ENCODE results near the gene CENPA.
A peak's percentile ranks its signal among the peaks of the same experiment; 100 is the strongest.
"Not testable (repeated sequence)": the region's sequence is repeated elsewhere in the genome, so short reads cannot be mapped to it uniquely, and the experiment has no call there.

CENPA gene

GRCh38 chr2:26795135-26795534 is 9.3 kb downstream of the CENPA start:
- not testable (repeated sequence) for DNase-seq

GRCh38 chr2:26801328-26801727 is 15.5 kb downstream of the CENPA start:
- DNase-seq, result no peak

GRCh38 chr2:26801796-26802195 is 15.9 kb downstream of the CENPA start:
- DNase-seq, result no peak

GRCh38 chr2:26805241-26805676 is 19.4 kb downstream of the CENPA start:
- DNase-seq, result no peak

GRCh38 chr2:26807788-26808460 is 22.1 kb downstream of the CENPA start:
- DNase-seq, result peak; percentile 10

- DNase-seq, result no peak
These were observed 23.4 kb downstream of the CENPA start for GRCh38 chr2:26809211-26809610.

GRCh38 chr2:26809876-26810577 is 24.2 kb downstream of the CENPA start:
- no peak for DNase-seq

GRCh38 chr2:26811261-26811660 is 25.4 kb downstream of the CENPA start:
- no peak for DNase-seq

- no peak for DNase-seq
These were observed 26.2 kb downstream of the CENPA start for GRCh38 chr2:26811791-26812694.

- DNase-seq, result no peak
These were observed 26.9 kb downstream of the CENPA start for GRCh38 chr2:26812731-26813130.

GRCh38 chr2:26814072-26814765 is 28.4 kb downstream of the CENPA start:
- not testable (repeated sequence) for DNase-seq

- no peak for DNase-seq
These were observed 31.0 kb downstream of the CENPA start for GRCh38 chr2:26816893-26817292.

- no peak for DNase-seq
These were observed 32.4 kb downstream of the CENPA start for GRCh38 chr2:26818255-26818654.

GRCh38 chr2:26818972-26819371 is 33.1 kb downstream of the CENPA start:
- DNase-seq, result no peak

GRCh38 chr2:26820932-26821331 is 35.1 kb downstream of the CENPA start:
- no peak for DNase-seq

GRCh38 chr2:26822877-26823276 is 37.0 kb downstream of the CENPA start:
- no peak for DNase-seq

- DNase-seq, result no peak
These were observed 52.5 kb downstream of the CENPA start for GRCh38 chr2:26838121-26838906.

- DNase-seq, result no peak
These were observed 55.2 kb downstream of the CENPA start for GRCh38 chr2:26840937-26841610.

- DNase-seq, result no peak
These were observed 57.2 kb downstream of the CENPA start for GRCh38 chr2:26843041-26843440.
